Rectal smooth muscle tissue (tissue), 1 donor: ENCODE measurements around the gene PEX16.

ENCODE experiments used
- H3K27ac ChIP-seq: one replicate; pipeline ENCODE4 v1.7.0; 2013; ENCODE audit warnings: low read depth, low read length, inconsistent platforms
- H3K27me3 ChIP-seq: one replicate; pipeline ENCODE4 v1.7.0; 2013; ENCODE audit warnings: low read length; ENCODE audit not compliant: control insufficient read depth, insufficient read depth
- H3K36me3 ChIP-seq: one replicate; pipeline ENCODE4 v1.7.0; 2013; ENCODE audit warnings: low read length; ENCODE audit not compliant: control insufficient read depth, insufficient read depth
- H3K4me1 ChIP-seq: one replicate; pipeline ENCODE4 v1.7.0; 2013; ENCODE audit warnings: low read length; ENCODE audit not compliant: control insufficient read depth, insufficient read depth
- H3K4me3 ChIP-seq: one replicate; pipeline ENCODE4 v1.7.0; 2013; ENCODE audit warnings: low read length
- H3K9ac ChIP-seq: one replicate; pipeline ENCODE4 v1.7.0; 2013; ENCODE audit warnings: low read length

PEX16 gene

DNA sequence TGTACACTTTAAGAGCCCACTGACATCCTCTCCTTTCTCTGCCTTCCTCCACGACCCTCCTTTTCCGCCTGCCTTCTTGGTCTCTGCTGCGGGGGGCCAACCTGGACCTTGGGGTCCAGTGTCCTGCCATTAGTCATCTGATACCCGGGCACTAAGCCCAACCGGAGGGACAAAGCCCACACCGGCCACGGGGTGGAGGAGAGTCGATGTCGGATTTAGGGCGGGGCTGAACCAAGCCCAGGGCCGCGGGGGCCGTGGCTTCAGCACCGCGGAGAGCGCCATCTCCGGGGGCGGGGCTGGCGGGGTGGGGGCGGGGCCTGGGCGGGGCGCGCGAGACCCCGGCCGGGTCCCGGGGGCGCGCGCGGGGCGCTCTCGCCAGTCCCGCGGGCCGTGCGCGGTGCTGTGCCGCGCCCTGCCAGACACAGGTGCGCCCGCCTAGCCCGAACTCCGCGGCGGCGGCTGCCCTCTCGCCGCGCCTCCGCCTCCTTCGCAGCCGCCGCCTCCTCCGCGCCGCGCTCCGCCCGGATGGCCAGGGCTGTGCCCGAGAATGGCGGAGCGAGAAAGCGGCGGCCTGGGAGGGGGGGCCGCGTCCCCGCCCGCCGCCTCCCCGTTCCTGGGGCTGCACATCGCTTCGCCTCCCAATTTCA is 32.3 kb downstream of the PEX16 start, which contains the start of gene MAPK8IP1:
MAPK8IP1 (plus strand) TSS at position 378 of the 647 bp plus-strand sequence; CDS start at position 548, 170 bp downstream.
- Histone ChIP-seq H3K27ac (no peak within 1 kb of the TSS), H3K9ac (no peak within 1 kb of the TSS)

GRCh38 chr11:45884596-45885185 is 33.0 kb downstream of the PEX16 start:
- Histone ChIP-seq H3K4me3 (no peak overlapping the region), H3K36me3 (peaks cover 12% of the 10 kb centered on the region), H3K9ac (no peak overlapping the region), H3K27me3 (peaks cover 2% of the 10 kb centered on the region), H3K4me1 (peaks cover 13% of the 10 kb centered on the region), H3K27ac (no peak overlapping the region)

More for the DNA sequence above, 32.3 kb downstream of the PEX16 start, which contains the start of gene MAPK8IP1:
- H3K4me3 ChIP-seq: peak within 1 kb of the TSS; percentile 53
- peaks cover 2% of the 10 kb centered on the region for H3K27me3 ChIP-seq
- H3K36me3 ChIP-seq: peaks cover 12% of the 10 kb centered on the region
- peaks cover 11% of the 10 kb centered on the region for H3K4me1 ChIP-seq

GRCh38 chr11:45881708-45882368 is 35.8 kb downstream of the PEX16 start:
- peaks cover 22% of the 10 kb centered on the region for H3K36me3 ChIP-seq

GRCh38 chr11:45880772-45881570 is 36.7 kb downstream of the PEX16 start:
- peaks cover 24% of the 10 kb centered on the region for H3K36me3 ChIP-seq
- H3K27ac ChIP-seq: no peak overlapping the region
- peaks cover under 1% of the 10 kb centered on the region for H3K27me3 ChIP-seq
- no peak overlapping the region for H3K9ac ChIP-seq
- H3K4me3 ChIP-seq: no peak overlapping the region
- H3K4me1 ChIP-seq: peaks cover 13% of the 10 kb centered on the region

More at GRCh38 chr11:45881708-45882368, 35.8 kb downstream of the PEX16 start:
- peaks cover 13% of the 10 kb centered on the region for H3K4me1 ChIP-seq
- no peak overlapping the region for H3K27ac ChIP-seq
- peaks cover 2% of the 10 kb centered on the region for H3K27me3 ChIP-seq
- H3K9ac ChIP-seq: no peak overlapping the region
- H3K4me3 ChIP-seq: no peak overlapping the region

DNA sequence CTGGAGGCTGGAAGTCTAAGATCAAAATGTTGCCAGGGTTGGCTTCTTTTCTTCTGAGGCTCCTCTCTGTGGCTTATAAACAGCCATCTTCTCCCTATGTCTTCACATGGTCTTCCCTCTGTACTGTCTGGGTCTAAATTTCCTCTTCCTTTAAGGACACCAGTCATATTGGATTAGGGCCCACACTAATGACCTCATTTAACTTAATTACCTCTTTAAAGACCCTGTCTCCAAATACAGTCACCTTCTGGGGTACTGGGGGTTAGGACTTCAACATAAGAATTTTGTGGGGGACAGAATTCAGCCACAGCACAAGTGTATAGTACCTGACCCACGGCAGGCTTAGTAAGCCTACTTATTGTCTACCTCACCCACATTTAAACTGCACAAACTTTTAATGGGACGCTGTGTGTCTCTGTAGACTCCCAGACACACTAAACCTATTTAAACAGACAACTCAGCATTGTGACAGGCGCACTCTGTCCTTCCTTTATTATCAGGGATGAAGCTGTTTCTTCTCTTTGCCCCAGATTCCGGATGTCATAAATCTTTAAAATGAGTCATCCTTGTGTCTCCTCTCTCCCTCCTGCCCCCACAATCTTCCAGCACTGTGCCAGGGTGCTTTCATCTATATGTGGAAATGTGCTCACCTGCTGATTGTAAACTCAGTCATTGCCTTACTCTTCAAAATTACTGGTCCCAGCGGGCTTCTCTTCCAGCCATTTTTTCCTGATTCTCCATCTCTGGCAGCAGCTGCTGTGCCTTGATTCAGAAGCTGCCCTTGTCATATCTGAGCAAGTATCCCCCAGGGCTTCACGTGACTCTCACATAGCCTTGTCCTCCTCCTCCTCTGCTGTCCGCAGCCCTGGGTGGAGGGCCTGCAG is 37.6 kb downstream of the PEX16 start:
- no peaks in the 10 kb centered on the region for H3K27me3 ChIP-seq
- no peak overlapping the region for H3K9ac ChIP-seq
- H3K4me3 ChIP-seq: no peak overlapping the region
- H3K36me3 ChIP-seq: peaks cover 24% of the 10 kb centered on the region
- peaks cover 13% of the 10 kb centered on the region for H3K4me1 ChIP-seq
- H3K27ac ChIP-seq: peak overlapping the region; percentile 2

DNA sequence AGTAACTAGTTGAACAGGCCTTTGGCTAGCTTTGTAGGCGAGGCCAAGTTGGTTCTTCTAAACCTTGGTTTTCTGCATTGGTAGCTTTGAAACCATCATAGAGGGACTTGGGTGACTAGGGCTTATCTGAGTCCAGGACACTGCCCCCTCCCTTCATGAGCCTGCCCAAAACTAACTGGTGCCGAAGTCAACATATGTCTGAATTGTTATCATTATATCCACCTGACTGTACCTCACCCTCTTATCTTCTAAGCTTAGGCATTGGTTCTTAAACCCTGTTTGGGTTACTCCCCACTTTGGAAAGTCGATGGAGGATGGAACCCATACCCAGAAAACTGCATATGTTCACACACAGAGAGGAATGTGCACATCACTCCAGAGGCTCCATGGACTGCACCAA is 39.8 kb downstream of the PEX16 start:
- Histone ChIP-seq H3K36me3 (peaks cover 29% of the 10 kb centered on the region), H3K9ac (no peak overlapping the region), H3K27me3 (no peaks in the 10 kb centered on the region), H3K4me3 (no peak overlapping the region), H3K27ac (no peak overlapping the region), H3K4me1 (peaks cover 13% of the 10 kb centered on the region)

GRCh38 chr11:45877221-45877620 is 40.5 kb downstream of the PEX16 start:
- H3K4me1 ChIP-seq: peaks cover 13% of the 10 kb centered on the region
- peaks cover 32% of the 10 kb centered on the region for H3K36me3 ChIP-seq
- no peak overlapping the region for H3K27ac ChIP-seq
- H3K4me3 ChIP-seq: no peak overlapping the region
- H3K9ac ChIP-seq: no peak overlapping the region
- H3K27me3 ChIP-seq: no peaks in the 10 kb centered on the region

DNA sequence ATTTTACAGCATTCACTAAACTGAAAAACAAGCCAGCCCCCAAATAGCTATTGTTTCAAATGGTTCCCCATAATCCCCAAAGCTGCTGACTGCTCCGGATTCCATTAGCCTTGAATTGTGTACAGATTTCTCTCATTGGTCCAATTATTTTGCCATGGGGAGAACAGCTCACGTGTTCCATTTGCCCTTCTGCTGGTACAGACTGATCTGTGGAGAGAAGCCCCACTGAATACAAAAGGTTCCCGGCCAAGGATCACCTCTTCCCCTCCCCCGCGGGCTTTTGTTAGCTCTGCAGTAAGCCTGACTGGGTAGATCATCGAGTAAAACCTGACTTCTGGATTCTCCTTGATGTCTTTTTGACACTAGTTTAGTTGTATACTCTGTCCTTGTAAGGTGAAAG is 41.3 kb downstream of the PEX16 start:
- H3K27me3 ChIP-seq: no peaks in the 10 kb centered on the region
- H3K4me3 ChIP-seq: no peak overlapping the region
- H3K4me1 ChIP-seq: peaks cover 11% of the 10 kb centered on the region
- H3K9ac ChIP-seq: no peak overlapping the region
- peaks cover 31% of the 10 kb centered on the region for H3K36me3 ChIP-seq
- H3K27ac ChIP-seq: no peak overlapping the region

- H3K4me3 ChIP-seq: no peak overlapping the region
- H3K36me3 ChIP-seq: peaks cover 51% of the 10 kb centered on the region
- H3K4me1 ChIP-seq: no peaks in the 10 kb centered on the region
- no peak overlapping the region for H3K27ac ChIP-seq
- H3K9ac ChIP-seq: no peak overlapping the region
- H3K27me3 ChIP-seq: no peaks in the 10 kb centered on the region
Measured at GRCh38 chr11:45872651-45873356, 44.9 kb downstream of the PEX16 start.

DNA sequence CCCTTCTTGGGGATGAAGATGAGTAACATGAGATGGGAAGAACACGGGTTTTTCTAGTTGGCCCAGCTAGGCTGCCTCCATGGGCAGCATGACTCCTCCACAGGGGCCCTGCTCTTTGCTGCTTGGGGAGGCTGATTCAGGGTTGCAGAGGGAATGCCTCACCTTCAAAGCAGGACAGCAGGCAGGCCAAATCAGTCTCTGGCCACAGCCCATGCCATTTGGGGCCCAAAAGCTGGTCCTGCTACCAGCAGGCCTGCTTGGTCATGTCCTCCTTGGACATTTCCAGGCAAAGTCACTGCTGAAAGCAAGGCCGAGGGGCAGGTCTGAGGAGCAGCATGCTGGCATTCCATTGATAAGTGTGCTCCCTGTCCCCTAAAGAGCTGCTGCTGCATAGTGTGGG is 46.0 kb downstream of the PEX16 start:
- no peak overlapping the region for H3K9ac ChIP-seq
- peaks cover 49% of the 10 kb centered on the region for H3K36me3 ChIP-seq
- H3K4me3 ChIP-seq: no peak overlapping the region
- H3K4me1 ChIP-seq: no peaks in the 10 kb centered on the region
- no peaks in the 10 kb centered on the region for H3K27me3 ChIP-seq
- H3K27ac ChIP-seq: no peak overlapping the region

DNA sequence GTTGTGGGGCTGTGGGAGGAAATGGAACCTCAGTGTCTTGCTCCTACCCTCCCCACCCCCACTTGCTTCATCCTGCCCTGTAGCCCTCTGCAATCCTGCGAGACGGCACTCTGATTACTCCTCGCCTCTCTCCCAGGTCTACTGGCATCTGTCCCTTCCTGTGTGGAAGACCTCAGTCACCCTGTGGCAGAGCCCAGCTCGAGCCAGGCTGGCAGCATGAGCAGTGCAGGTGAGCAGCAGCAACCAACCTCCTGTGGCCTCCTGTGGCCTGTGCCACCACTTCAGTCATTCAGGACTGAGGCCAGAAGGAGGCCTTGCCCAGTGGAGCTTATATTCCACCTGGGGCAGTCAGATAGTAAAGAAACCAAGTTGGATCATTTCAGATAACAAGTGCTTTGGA is 47.0 kb downstream of the PEX16 start:
- Histone ChIP-seq H3K4me3 (no peak overlapping the region), H3K4me1 (no peaks in the 10 kb centered on the region), H3K9ac (no peak overlapping the region), H3K36me3 (peaks cover 56% of the 10 kb centered on the region), H3K27ac (no peak overlapping the region), H3K27me3 (no peaks in the 10 kb centered on the region)
